ENCODE measurements around the gene RFTN1. TPM values are rescaled to one million over a fixed set of nuclear protein-coding genes. Genes with fewer than 3 reads are reported as not detected.

The RFTN1 gene
- total and polyA plus RNA-seq, 2 donors (not counting 3 experiments of a cell fraction or from before 2014, with no cell fraction given) = 40.3 to 43.3 TPM

GRCh38 chr3:16439163-16439847 lies 74.2 kb downstream of the RFTN1 start:
- H3K9ac ChIP-seq (replicated peaks; ENCODE audit: extremely low read depth, insufficient read depth, low read length) = no peak overlapping the region
- no peaks in the 10 kb centered on the region for H3K27me3 ChIP-seq (ENCODE audit: control insufficient read depth in 2 of 2, insufficient read depth in 2 of 2, low read length in 2 of 2)
- H3K79me2 ChIP-seq (ENCODE audit: control insufficient read depth, insufficient read depth, low read length) = no peaks in the 10 kb centered on the region
- no peaks in the 10 kb centered on the region for H3K4me1 ChIP-seq (ENCODE audit: control insufficient read depth, extremely low read depth, insufficient read depth, low read length)
- H3K36me3 ChIP-seq (ENCODE audit: control insufficient read depth in 2 of 2, extremely low read depth in 1 of 2, insufficient read depth in 2 of 2, low read length in 2 of 2) = no peaks in the 10 kb centered on the region
- no peak overlapping the region for H3K4me2 ChIP-seq (ENCODE audit: insufficient read depth, low read length)
- TF ChIP-seq JUN (IDR thresholded peaks at IDR 0.05; ENCODE audit: borderline replicate concordance, insufficient read depth, insufficient read length, low read depth) = no peak
- no peak for TF ChIP-seq POLR2AphosphoS5 (IDR thresholded peaks at IDR 0.05; ENCODE audit: insufficient read depth, low read depth, low read length)
- TF ChIP-seq GATA2 (IDR thresholded peaks at IDR 0.05; ENCODE audit: insufficient read depth, insufficient read length, low read depth, low read length) = no peak
- TF ChIP-seq, protein P1, sequence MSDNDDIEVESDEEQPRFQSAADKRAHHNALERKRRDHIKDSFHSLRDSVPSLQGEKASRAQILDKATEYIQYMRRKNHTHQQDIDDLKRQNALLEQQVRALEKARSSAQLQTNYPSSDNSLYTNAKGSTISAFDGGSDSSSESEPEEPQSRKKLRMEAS (IDR thresholded peaks at IDR 0.05; ENCODE audit: insufficient read depth, insufficient read length) = no peak
- TF ChIP-seq MYC (IDR thresholded peaks at IDR 0.05; ENCODE audit: low read depth, low read length) = no peak
- TF ChIP-seq POLR2A (IDR thresholded peaks at IDR 0.05; ENCODE audit: low read depth, low read length) = no peak
- TF ChIP-seq, protein P2, sequence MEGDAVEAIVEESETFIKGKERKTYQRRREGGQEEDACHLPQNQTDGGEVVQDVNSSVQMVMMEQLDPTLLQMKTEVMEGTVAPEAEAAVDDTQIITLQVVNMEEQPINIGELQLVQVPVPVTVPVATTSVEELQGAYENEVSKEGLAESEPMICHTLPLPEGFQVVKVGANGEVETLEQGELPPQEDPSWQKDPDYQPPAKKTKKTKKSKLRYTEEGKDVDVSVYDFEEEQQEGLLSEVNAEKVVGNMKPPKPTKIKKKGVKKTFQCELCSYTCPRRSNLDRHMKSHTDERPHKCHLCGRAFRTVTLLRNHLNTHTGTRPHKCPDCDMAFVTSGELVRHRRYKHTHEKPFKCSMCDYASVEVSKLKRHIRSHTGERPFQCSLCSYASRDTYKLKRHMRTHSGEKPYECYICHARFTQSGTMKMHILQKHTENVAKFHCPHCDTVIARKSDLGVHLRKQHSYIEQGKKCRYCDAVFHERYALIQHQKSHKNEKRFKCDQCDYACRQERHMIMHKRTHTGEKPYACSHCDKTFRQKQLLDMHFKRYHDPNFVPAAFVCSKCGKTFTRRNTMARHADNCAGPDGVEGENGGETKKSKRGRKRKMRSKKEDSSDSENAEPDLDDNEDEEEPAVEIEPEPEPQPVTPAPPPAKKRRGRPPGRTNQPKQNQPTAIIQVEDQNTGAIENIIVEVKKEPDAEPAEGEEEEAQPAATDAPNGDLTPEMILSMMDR (IDR thresholded peaks at IDR 0.05; ENCODE audit: extremely low read depth in 1 of 2, insufficient read depth in 1 of 2, low read depth in 1 of 2, low read length in 2 of 2) = no peak
- TF ChIP-seq EZH2 (IDR thresholded peaks at IDR 0.05; ENCODE audit: borderline replicate concordance, low read depth, low read length, severe bottlenecking) = no peak
- no peak for TF ChIP-seq FOS (IDR thresholded peaks at IDR 0.05; ENCODE audit: borderline replicate concordance, insufficient read depth, low read length)
- CTCF ChIA-PET = interaction anchor here (0.7 to 1.3 kb wide), 2 partner anchors 42 to 43 kb away, joined by 3 read pairs; no protein-coding TSS in a partner anchor
- no peak overlapping the region for H2AFZ ChIP-seq (ENCODE audit: low read depth, low read length)
- dilution Hi-C loops (cut with MboI; ENCODE audit: extremely low pct_ligation_motif_present, low sequenced_read_pairs) (no loop called here), intact Hi-C loops (cut with micrococcal nuclease) (no loop called here)
- POLR2A ChIA-PET = no interaction called here
- no peak for DNase-seq (ENCODE audit: low read depth, low spot score)
- no peaks in the 10 kb centered on the region for H3K9me3 ChIP-seq (replicated peaks; ENCODE audit: control insufficient read depth, insufficient read depth, low read length)
- no peaks in the 10 kb centered on the region for H4K20me1 ChIP-seq (replicated peaks; ENCODE audit: control insufficient read depth, extremely low read depth, insufficient read depth, low read length)
- H3K9me1 ChIP-seq (replicated peaks; ENCODE audit: control insufficient read depth, extremely low read depth, insufficient read depth, low read length) = no peaks in the 10 kb centered on the region
- no TSS peak for BruUV-seq (replicated peaks)
- no peak overlapping the region for H3K4me3 ChIP-seq (replicated peaks in 1 of 3; ENCODE audit: insufficient read depth in 1 of 3, low read depth in 1 of 3, low read length in 3 of 3)
- FAIRE-seq = no peak
- H3K27ac ChIP-seq (ENCODE audit: insufficient read depth, low read depth, low read length) = no peak overlapping the region
